NT2/D1 (cell line): ENCODE results near the gene SLX4IP.

Experiments
- SUZ12 ChIP-seq: IDR thresholded peaks from 2 replicates; pipeline ENCODE4 v1.6.1; 2011; ENCODE audit not compliant: insufficient read length, insufficient read depth; ENCODE audit errors: extremely low read depth
- YY1 ChIP-seq: IDR thresholded peaks from 2 replicates; pipeline ENCODE4 v1.6.1; 2011; ENCODE audit not compliant: insufficient read length, insufficient read depth
- ZNF274 ChIP-seq: IDR thresholded peaks from 2 replicates; pipeline ENCODE4 v1.6.1; 2011; ENCODE audit warnings: mild to moderate bottlenecking, low read depth, low read length

DNA sequence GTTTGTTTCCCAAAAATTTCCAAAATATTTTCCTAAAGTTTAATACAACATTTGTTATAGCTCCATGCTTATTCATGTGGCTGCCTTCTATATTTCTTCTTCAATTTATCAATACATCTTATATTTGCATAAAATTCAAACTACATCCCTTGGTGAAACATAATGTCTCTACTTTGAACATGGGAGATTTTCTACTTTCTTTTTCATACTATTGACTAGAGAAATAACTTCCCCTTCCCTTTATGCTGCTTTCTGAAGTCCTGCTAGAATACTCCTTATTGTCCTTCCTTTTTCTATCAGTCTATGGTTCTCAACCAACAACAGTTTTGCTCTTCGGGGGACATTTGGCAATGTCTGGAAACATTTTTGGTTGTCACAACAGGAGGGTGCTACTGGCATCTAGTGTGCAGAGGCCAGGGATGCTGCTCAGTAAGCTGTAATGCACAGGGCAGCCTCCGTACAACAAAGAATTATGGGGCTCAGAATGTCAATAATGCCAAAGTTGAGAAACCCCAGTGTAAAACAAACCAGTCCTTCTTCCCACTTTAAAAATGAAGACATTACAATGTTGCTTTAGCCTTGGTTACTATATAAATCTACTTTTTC is 31.0 kb upstream of the SLX4IP start:
- TF ChIP-seq ZNF274 (no peak), SUZ12 (no peak), YY1 (no peak)
